Measurements from ENCODE around the gene CSNK1D. TPM values are rescaled to one million over a fixed set of nuclear protein-coding genes. Genes with fewer than 3 reads are reported as not detected.

CSNK1D gene
- total and polyA plus RNA-seq, 10 of the 15 experiments (the other 5 are each of a cell fraction or from before 2014, with no cell fraction given): 5.7 to 105 (median 58.1) TPM

DNA sequence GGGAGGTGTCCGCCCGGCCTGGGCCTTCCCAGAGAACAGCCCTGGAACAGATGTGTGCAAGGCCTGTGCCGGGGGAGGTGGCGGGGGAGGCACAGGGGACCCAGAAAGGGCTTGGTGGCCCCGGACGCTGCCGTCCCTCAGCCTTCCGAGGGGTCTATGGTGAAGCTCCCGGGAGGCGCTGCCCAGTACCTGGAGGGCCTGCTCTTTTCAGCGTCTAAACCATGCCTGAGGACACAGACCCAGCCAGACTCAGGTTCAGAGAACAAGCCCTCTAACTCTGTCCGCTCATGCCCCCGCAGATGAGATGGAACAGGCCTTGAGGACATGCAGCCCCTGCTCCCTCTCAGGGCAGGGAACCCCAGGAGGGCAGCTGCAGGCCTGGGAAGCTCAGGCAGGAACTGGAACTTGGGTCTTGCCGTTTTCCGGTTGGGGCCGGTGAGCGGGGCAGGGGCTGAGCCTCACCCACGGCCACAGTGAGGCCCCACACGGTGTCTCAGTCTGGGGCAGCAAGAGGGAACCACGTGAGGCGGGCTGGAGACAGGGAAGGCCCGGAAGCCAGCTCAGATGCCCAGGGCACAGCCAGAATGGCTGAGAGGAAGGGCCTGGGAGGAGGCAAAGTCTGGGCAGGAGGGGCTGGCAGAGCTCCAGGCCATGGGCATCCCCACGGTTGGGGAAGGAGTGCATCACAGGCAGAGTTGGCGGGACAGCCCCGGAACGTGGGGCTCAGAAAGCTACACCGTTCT lies 32.1 kb downstream of the CSNK1D start:
- H4K20me1 ChIP-seq (ENCODE audit: control insufficient read depth, insufficient read depth): peaks cover 5% of the 10 kb centered on the region
- no peak overlapping the region for H3K4me3 ChIP-seq
- CTCF ChIA-PET: interaction anchor here (0.8 to 3.0 kb wide), 9 partner anchors 33 to 211 kb away, joined by 3 to 19 read pairs (median 4); partner anchors contain the start of gene CD7
- FAIRE-seq: no peak
- H3K9ac ChIP-seq (ENCODE audit: control insufficient read depth, insufficient read depth, low read length): no peak overlapping the region
- intact Hi-C loops (cut with micrococcal nuclease; ENCODE audit: unreplicated experiment) (no loop called here), in situ Hi-C loops (cut with MboI) (no loop called here)
- H3K9me3 ChIP-seq (replicated peaks; ENCODE audit: control insufficient read depth, insufficient read depth, low read length): no peaks in the 10 kb centered on the region
- WGBS (ENCODE audit: insufficient coverage, insufficient replicate concordance, low lambda C conversion rate, missing lambda C conversion rate): 50% methylated on average over 26 of the region's 27 CpGs
- SMC1A ChIA-PET (ENCODE audit: uncharacterized antibody, unreplicated experiment): interaction anchor here (0.9 to 2.6 kb wide), 7 partner anchors 35 to 178 kb away, joined by 3 to 12 read pairs (median 5); no protein-coding TSS in a partner anchor
- RAD21 ChIA-PET (ENCODE audit: unreplicated experiment): interaction anchor here (0.6 to 2.6 kb wide), 10 partner anchors 29 to 161 kb away, joined by 3 to 18 read pairs (median 4); no protein-coding TSS in a partner anchor
- peaks cover 35% of the 10 kb centered on the region for H3K4me1 ChIP-seq (ENCODE audit: control insufficient read depth, insufficient read depth, low read length)
- ATAC-seq: peak; percentile 63
- H3K4me2 ChIP-seq (ENCODE audit: control insufficient read depth, insufficient read depth): no peak overlapping the region
- no peaks in the 10 kb centered on the region for H3K27me3 ChIP-seq (replicated peaks in 1 of 2; ENCODE audit: control insufficient read depth in 2 of 2, insufficient read depth in 2 of 2, low read length in 1 of 2)
- BruUV-seq (replicated peaks): no TSS peak
- H3K36me3 ChIP-seq (ENCODE audit: control insufficient read depth in 2 of 2, insufficient read depth in 2 of 2, low read length in 1 of 2): peaks cover 33 to 52% of the 10 kb centered on the region in 2 experiments
- peak overlapping the region; percentile 58 for H3K27ac ChIP-seq (ENCODE audit: control insufficient read depth, insufficient read depth)
- DNase-seq (ENCODE audit: low read depth, low spot score): no peak
- H2AFZ ChIP-seq (ENCODE audit: control insufficient read depth, low read depth, low read length): no peak overlapping the region
- POLR2A ChIA-PET: interaction anchor here (0.5 to 1.9 kb wide), 12 partner anchors 9 to 728 kb away, joined by 3 to 6 read pairs (median 4); partner anchors contain the start of genes CSNK1D and SLC16A3
- H3K79me2 ChIP-seq (ENCODE audit: control insufficient read depth, insufficient read depth, low read length): peaks cover 4% of the 10 kb centered on the region
- TF ChIP-seq NR2C1 (IDR thresholded peaks at IDR 0.05): no peak
- no peak for TF ChIP-seq RFX5 (IDR thresholded peaks at IDR 0.05; ENCODE audit: low read depth, low read length)
- no peak for TF ChIP-seq JUND (IDR thresholded peaks at IDR 0.05; ENCODE audit: low read depth, low read length)
- 0 out of 2 replicates have a peak, but pooled peaks have one; percentile 16 for TF ChIP-seq SMARCA5 (IDR thresholded peaks at IDR 0.05)
- no peak for TF ChIP-seq TCF12 (IDR thresholded peaks at IDR 0.05; ENCODE audit: low read depth, low read length)
- TF ChIP-seq TCF3 (IDR thresholded peaks at IDR 0.05; ENCODE audit: borderline replicate concordance, insufficient read depth, low read depth, low read length): no peak; the same call in 1 of the 2 replicates
- no peak for TF ChIP-seq CEBPB (IDR thresholded peaks at IDR 0.05; ENCODE audit: borderline replicate concordance in 1 of 2, low read depth in 2 of 2, low read length in 2 of 2)
- no peak for TF ChIP-seq ZSCAN29 (IDR thresholded peaks at IDR 0.05)
- peak; percentile 67 for TF ChIP-seq USF1 (IDR thresholded peaks at IDR 0.05; ENCODE audit: borderline replicate concordance, extremely low read length, insufficient read depth, low read depth, low read length)
- 0 out of 2 replicates have a peak, but pooled peaks have one; percentile 54 for TF ChIP-seq POLR2A (IDR thresholded peaks at IDR 0.05; ENCODE audit: low read depth, low read length)
- TF ChIP-seq RAD21 (IDR thresholded peaks at IDR 0.05; ENCODE audit: insufficient read depth, low read depth, low read length): no peak
- TF ChIP-seq ZBED1 (IDR thresholded peaks at IDR 0.05; ENCODE audit: borderline replicate concordance): no peak
- no peak for TF ChIP-seq ZBTB40 (IDR thresholded peaks at IDR 0.05; ENCODE audit: borderline replicate concordance)
- no peak for TF ChIP-seq FOS (IDR thresholded peaks at IDR 0.05; ENCODE audit: borderline replicate concordance, extremely low read depth, insufficient read length)
- TF ChIP-seq BMI1 (IDR thresholded peaks at IDR 0.05; ENCODE audit: borderline replicate concordance): 0 out of 2 replicates have a peak, but pooled peaks have one; percentile 24
- no peak for TF ChIP-seq RBBP5 (conservative IDR thresholded peaks at IDR 0.05)
- TF ChIP-seq ZNF24 (IDR thresholded peaks at IDR 0.05): no peak
- TF ChIP-seq SP1 (IDR thresholded peaks at IDR 0.05; ENCODE audit: low read depth, low read length): no peak
- TF ChIP-seq SIN3A (IDR thresholded peaks at IDR 0.05; ENCODE audit: low read depth, low read length): 0 out of 2 replicates have a peak, but pooled peaks have one; percentile 27
- TF ChIP-seq HDGF (IDR thresholded peaks at IDR 0.05): peak; percentile 38

Measured in GM12878 (cell line).